Karpas-422 (cell line): ENCODE results near the gene IP6K2. TPM values are rescaled to one million over a fixed set of nuclear protein-coding genes. Genes with fewer than 3 reads are reported as not detected.

Experiments used
- DNase-seq: peaks from one replicate; pipeline ENCODE4 v3.0.0-alpha.2; 2015
- H2AFZ ChIP-seq: fragments of 200-600 bp; sonication (generic); 2 replicates; pipeline ENCODE4 v1.6.1; 2014; ENCODE audit warnings: antibody characterized with exemption, low read length, mixed read lengths
- H3K27ac ChIP-seq: fragments of 200-600 bp; sonication (generic); 2 replicates; pipeline ENCODE4 v1.5.1; 2014; ENCODE audit warnings: mild to moderate bottlenecking, low read length, moderate library complexity
- H3K27me3 ChIP-seq: fragments of 200-600 bp; sonication (generic); 2 replicates; pipeline ENCODE4 v1.6.1; 2014; ENCODE audit warnings: low read length, mixed read lengths
- H3K36me3 ChIP-seq: fragments of 200-600 bp; sonication (generic); 2 replicates; pipeline ENCODE4 v1.6.1; 2014; ENCODE audit warnings: low read length, mixed read lengths; ENCODE audit not compliant: insufficient read depth
- H3K4me1 ChIP-seq: fragments of 200-600 bp; sonication (generic); 2 replicates; pipeline ENCODE4 v1.6.1; 2014; ENCODE audit warnings: mild to moderate bottlenecking, low read length, mixed read lengths
- H3K4me2 ChIP-seq: fragments of 200-600 bp; sonication (generic); 2 replicates; pipeline ENCODE4 v1.6.1; 2014; ENCODE audit warnings: low read length, low read depth, mild to moderate bottlenecking; ENCODE audit not compliant: poor library complexity, severe bottlenecking
- H3K4me3 ChIP-seq: fragments of 200-600 bp; sonication (generic); 2 replicates; pipeline ENCODE4 v1.5.1; 2014; ENCODE audit warnings: mild to moderate bottlenecking, antibody characterized with exemption, low read length, mixed read lengths
- H3K79me2 ChIP-seq: fragments of 200-600 bp; sonication (generic); 2 replicates; pipeline ENCODE4 v1.6.1; 2014; ENCODE audit warnings: mild to moderate bottlenecking, low read length, mixed read lengths
- H3K9ac ChIP-seq: fragments of 200-600 bp; sonication (generic); 2 replicates; pipeline ENCODE4 v1.6.0; 2014; ENCODE audit warnings: low read length
- H3K9me2 ChIP-seq: fragments of 200-600 bp; sonication (generic), shearing (Covaris generic); replicated peaks from 2 replicates; pipeline ENCODE4 v1.6.0; 2014; ENCODE audit warnings: mild to moderate bottlenecking, low read length, moderate library complexity; ENCODE audit not compliant: insufficient read depth
- H3K9me3 ChIP-seq: fragments of 300-700, 200-600 bp; sonication (generic); 2 replicates; pipeline ENCODE4 v1.6.1; 2014; ENCODE audit warnings: low read length, mixed read lengths
- H4K20me1 ChIP-seq: fragments of 200-600 bp; sonication (generic); 2 replicates; pipeline ENCODE4 v1.6.1; 2014; ENCODE audit warnings: mild to moderate bottlenecking, antibody characterized with exemption, low read length, low read depth; ENCODE audit not compliant: insufficient read depth
- total RNA-seq: library from RNA; depleted of rRNA; stranded (reverse); fragments of >200 nt; shearing (Covaris generic); gene quantifications from 2 replicates; pipeline ENCODE4 v1.2.3, GENCODE V29; 2014; ENCODE audit warnings: low replicate concordance

Gene IP6K2
- total RNA-seq, 1 experiment from 2014 or later = 93.6 TPM

DNA sequence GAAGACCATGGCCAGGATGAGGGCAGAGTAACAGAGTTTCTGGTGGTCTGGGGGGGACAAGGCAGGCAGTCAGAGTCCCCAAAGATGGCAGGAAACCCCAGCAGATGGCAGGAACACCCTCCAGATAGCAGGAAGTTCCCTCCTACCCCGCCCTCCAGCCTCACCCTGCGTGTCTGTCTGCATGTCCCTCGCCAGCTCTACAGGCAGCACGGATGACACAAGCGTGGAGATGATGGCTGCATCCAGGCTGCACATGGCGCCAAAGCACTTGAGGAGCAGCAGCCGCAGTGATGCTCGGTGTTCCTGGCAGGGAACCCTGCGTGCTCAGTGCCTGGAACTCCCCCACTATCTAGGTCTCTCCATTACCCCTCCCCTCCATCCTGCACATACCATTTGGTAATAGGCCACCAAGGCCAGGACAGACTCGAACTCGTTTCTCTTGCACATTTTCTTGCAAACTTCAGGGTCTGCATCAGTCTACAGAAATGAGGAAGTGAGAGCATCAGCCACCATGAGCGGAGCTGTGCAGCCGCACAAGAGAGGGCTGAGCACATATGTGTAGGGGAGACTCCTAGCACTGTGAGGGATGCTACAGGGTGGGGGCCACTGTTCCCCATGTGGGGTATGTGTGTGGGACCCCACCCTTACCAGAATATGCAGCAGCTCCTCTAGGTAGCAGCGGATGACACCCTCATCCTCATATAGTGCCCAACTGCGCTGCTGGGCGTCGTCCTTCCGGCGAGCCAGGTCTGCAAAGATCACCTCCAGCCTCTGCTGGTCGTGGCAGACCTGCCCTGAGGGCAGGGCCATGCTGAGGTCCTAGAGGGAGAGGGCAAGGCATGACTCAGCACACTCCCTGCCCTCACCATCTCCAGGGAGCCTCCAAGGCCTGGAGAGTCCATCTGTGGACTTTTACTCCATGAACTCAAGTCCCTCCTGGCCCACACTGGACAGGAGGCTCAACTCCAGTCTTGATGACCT is 37.3 kb downstream of the IP6K2 start:
- no peaks in the 10 kb centered on the region for H3K27me3 ChIP-seq
- H3K4me3 ChIP-seq = no peak overlapping the region
- no peaks in the 10 kb centered on the region for H4K20me1 ChIP-seq
- peak; percentile 67 for DNase-seq
- H3K27ac ChIP-seq = no peak overlapping the region
- H2AFZ ChIP-seq = no peak overlapping the region
- peaks cover 26% of the 10 kb centered on the region for H3K36me3 ChIP-seq
- no peak overlapping the region for H3K9ac ChIP-seq
- H3K4me1 ChIP-seq = peaks cover 21% of the 10 kb centered on the region
- H3K9me3 ChIP-seq = no peaks in the 10 kb centered on the region
- H3K9me2 ChIP-seq = no peaks in the 10 kb centered on the region
- peaks cover 21% of the 10 kb centered on the region for H3K79me2 ChIP-seq
- no peak overlapping the region for H3K4me2 ChIP-seq

DNA sequence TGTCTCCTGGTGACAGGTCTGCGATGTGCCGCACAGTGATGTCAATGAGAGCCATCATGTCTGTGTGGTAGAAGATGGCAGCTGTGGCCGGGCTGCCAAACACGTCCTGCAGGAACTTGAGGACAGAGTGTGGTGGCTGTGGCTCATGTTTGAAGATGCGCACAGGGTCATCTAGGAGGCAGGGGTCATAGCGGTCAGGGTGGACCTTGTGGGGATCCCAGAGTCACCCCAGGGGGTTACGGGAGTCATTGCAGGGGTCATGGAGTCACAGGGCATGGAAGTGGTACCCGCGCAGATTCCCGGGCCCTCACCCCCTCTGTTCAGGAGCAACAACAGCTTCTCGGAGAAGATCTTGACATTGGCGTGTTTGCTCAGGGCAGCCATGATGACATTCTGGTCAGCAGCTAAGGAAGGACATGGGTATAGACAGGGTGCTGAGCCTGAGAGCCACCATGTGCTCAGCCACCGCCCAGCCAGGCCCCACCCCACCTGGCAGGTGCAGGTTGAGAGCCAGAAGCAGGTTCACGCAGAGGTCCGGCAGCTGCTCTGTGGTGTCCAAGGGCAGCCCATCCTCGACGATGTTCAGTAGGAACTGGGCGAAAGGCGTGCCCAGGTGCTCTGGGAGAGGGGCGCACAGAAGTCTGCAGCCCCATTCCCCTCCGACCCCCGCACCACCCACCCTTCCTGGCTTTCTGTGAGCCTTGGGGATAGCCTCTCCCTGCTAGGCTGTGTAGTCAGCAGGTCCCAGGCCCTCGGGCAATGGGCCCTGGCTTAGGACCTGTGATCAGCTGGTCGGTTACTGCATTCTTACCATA is 38.2 kb downstream of the IP6K2 start:
- H3K36me3 ChIP-seq = peaks cover 26% of the 10 kb centered on the region
- H3K4me3 ChIP-seq = no peak overlapping the region
- H3K9me3 ChIP-seq = no peaks in the 10 kb centered on the region
- peaks cover 11% of the 10 kb centered on the region for H3K4me1 ChIP-seq
- no peak overlapping the region for H2AFZ ChIP-seq
- H3K27ac ChIP-seq = no peak overlapping the region
- no peak overlapping the region for H3K4me2 ChIP-seq
- no peaks in the 10 kb centered on the region for H4K20me1 ChIP-seq
- no peaks in the 10 kb centered on the region for H3K9me2 ChIP-seq
- no peaks in the 10 kb centered on the region for H3K27me3 ChIP-seq
- H3K79me2 ChIP-seq = peaks cover 12% of the 10 kb centered on the region
- no peak overlapping the region for H3K9ac ChIP-seq
- no peak for DNase-seq

DNA sequence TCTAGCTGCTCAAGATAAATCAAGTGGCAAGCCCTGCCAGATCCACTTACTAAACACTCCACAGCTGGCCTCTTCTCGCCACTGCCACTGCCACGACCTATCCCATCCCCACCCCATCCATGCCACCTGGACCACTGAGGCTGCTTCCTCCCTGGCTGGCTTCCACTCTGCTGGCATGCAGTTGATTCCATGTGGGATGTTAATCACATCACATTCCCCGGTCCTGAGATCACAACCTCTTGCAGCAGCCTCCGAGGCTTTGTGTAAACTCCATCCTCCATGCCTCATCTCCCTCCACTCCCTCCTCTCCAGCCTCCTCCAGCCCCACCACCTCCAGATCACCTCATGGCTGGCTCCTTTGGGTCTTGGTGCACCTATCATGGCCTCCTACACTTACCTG is 39.0 kb downstream of the IP6K2 start:
- H3K27ac ChIP-seq = no peak overlapping the region
- peaks cover 5% of the 10 kb centered on the region for H3K79me2 ChIP-seq
- no peak overlapping the region for H3K9ac ChIP-seq
- H3K36me3 ChIP-seq = peaks cover 26% of the 10 kb centered on the region
- no peaks in the 10 kb centered on the region for H4K20me1 ChIP-seq
- peaks cover 7% of the 10 kb centered on the region for H3K4me1 ChIP-seq
- no peak overlapping the region for H3K4me3 ChIP-seq
- H3K27me3 ChIP-seq = no peaks in the 10 kb centered on the region
- no peak for DNase-seq
- no peaks in the 10 kb centered on the region for H3K9me2 ChIP-seq
- no peaks in the 10 kb centered on the region for H3K9me3 ChIP-seq
- no peak overlapping the region for H3K4me2 ChIP-seq
- H2AFZ ChIP-seq = no peak overlapping the region

DNA sequence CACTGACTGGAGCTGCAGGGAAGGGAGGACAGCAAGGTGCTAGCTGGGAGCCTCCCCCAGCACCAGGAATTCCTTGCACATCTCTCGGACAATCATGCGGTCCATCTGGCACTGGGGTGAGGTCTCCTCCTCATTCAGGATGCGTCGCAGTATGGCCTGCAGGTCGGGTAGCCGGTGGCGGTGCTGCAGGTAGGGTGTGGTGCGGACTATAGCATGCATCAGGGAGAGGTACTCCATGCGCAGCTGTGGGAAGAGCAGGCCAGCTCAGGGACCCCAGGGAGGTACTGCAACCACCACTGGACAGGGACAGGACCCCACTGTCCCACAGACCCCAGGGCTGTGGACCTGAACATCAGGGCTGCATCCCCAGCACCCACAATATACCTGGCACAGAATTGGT is 42.5 kb downstream of the IP6K2 start:
- H3K4me2 ChIP-seq = no peak overlapping the region
- H3K9me2 ChIP-seq = no peaks in the 10 kb centered on the region
- no peak overlapping the region for H3K4me3 ChIP-seq
- no peak overlapping the region for H2AFZ ChIP-seq
- DNase-seq = no peak
- H3K9ac ChIP-seq = no peak overlapping the region
- H3K27ac ChIP-seq = no peak overlapping the region
- no peaks in the 10 kb centered on the region for H3K4me1 ChIP-seq
- no peaks in the 10 kb centered on the region for H3K79me2 ChIP-seq
- H4K20me1 ChIP-seq = no peaks in the 10 kb centered on the region
- no peaks in the 10 kb centered on the region for H3K9me3 ChIP-seq
- H3K36me3 ChIP-seq = peaks cover 19% of the 10 kb centered on the region
- no peaks in the 10 kb centered on the region for H3K27me3 ChIP-seq

DNA sequence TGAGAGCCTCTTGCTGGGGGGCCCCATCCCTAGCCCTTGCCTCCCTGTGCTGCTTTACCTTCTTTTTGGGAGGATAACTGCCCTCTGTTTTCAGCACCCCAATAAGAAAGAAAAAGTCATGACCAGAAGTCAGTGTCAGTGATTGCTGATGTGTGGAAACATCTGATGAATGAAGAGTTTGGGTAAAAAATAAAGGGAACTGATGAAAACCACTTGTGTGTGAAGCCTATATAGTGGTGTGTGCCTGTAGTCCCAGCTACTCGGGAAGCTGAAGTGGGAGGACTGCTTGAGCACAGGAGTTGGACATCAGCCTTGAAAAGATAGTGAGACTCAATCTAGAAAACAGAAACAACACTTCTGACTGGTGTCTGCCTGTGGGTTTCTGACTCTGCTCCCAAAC is 44.5 kb downstream of the IP6K2 start:
- no peaks in the 10 kb centered on the region for H3K4me1 ChIP-seq

DNA sequence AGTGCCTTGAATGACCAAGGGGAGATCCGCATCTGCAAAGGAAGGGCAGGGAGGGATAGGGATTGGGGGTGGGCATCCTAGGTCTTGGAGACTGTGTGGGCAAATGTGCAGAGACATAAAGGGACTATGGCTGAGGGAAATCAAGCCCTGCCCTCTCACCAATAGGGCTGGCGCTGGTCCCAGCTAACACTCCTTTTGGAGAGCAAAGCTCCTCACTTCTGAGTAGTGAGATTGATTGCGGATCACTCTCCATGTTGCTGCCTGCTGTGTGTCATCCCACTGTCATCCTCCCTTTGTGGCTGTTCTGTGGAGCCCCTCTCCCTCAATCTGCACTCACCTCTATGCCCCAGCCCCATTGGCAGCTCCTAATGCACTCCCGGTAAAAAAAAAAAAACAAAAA is 52.1 kb downstream of the IP6K2 start:
- Histone ChIP-seq H3K4me2 (no peak overlapping the region), H3K9me3 (no peaks in the 10 kb centered on the region), H3K9me2 (no peaks in the 10 kb centered on the region), H3K4me1 (no peaks in the 10 kb centered on the region), H2AFZ (no peak overlapping the region), H3K4me3 (no peak overlapping the region), H3K9ac (no peak overlapping the region), H3K27me3 (no peaks in the 10 kb centered on the region), H4K20me1 (no peaks in the 10 kb centered on the region), H3K27ac (no peak overlapping the region), H3K36me3 (peaks cover 3% of the 10 kb centered on the region; the same call in 1 of the 2 replicates), H3K79me2 (no peaks in the 10 kb centered on the region)
- no peak for DNase-seq

More for the DNA sequence above, 44.5 kb downstream of the IP6K2 start:
- H3K4me3 ChIP-seq = no peak overlapping the region
- H3K27me3 ChIP-seq = no peaks in the 10 kb centered on the region
- DNase-seq = no peak
- no peaks in the 10 kb centered on the region for H3K9me3 ChIP-seq
- H2AFZ ChIP-seq = no peak overlapping the region
- no peaks in the 10 kb centered on the region for H4K20me1 ChIP-seq
- no peak overlapping the region for H3K27ac ChIP-seq
- peaks cover 16% of the 10 kb centered on the region for H3K36me3 ChIP-seq
- no peak overlapping the region for H3K9ac ChIP-seq
- no peaks in the 10 kb centered on the region for H3K79me2 ChIP-seq
- no peak overlapping the region for H3K4me2 ChIP-seq
- H3K9me2 ChIP-seq = no peaks in the 10 kb centered on the region

DNA sequence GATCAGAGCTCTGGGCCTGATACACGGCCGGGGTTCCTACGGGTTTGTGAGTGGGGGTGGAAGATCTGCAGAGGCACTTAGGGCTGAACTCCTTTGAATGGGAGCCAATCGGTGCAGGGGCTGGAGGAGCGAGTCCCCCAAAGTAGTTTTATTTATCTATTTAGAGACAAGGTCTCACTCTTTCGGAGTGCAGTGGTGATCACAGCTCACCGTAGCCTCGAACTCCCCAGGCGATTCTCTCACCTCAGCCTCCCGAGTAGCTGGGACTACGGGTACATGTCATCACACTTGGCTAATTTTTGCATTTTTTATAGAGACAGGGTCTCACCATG is 52.7 kb downstream of the IP6K2 start:
- DNase-seq = no peak
- Histone ChIP-seq H3K27me3 (no peaks in the 10 kb centered on the region), H3K9me2 (no peaks in the 10 kb centered on the region), H3K9me3 (no peaks in the 10 kb centered on the region), H3K9ac (no peak overlapping the region), H2AFZ (no peak overlapping the region), H3K4me1 (no peaks in the 10 kb centered on the region), H4K20me1 (no peaks in the 10 kb centered on the region), H3K79me2 (no peaks in the 10 kb centered on the region), H3K27ac (no peak overlapping the region), H3K4me2 (no peak overlapping the region), H3K36me3 (peaks cover 3% of the 10 kb centered on the region; the same call in 1 of the 2 replicates), H3K4me3 (no peak overlapping the region)
